Heart left ventricle (tissue), 16 donors: ENCODE measurements around the gene TTBK1. TPM values are rescaled to one million over a fixed set of nuclear protein-coding genes. Genes with fewer than 3 reads are reported as not detected.
A peak's percentile ranks its signal among the peaks of the same experiment; 100 is the strongest.

Experiments used
- ATAC-seq, 4 donors: fragments of 200-7000 bp; cut with Tn5 transposase; one replicate each; pipeline ENCODE4 v1.9.1; 2020 to 2022; ENCODE audit warnings: moderate library complexity in 4 of 4, mild to moderate bottlenecking in 3 of 4, moderate number of reproducible peaks in 1 of 4
- DNase-seq, 5 donors: peaks; one replicate each; pipeline ENCODE4 v3.0.0-alpha.2; 2020
- H3K27ac ChIP-seq, 12 donors: fragments of 200-600 bp; sonication (generic) in 4 of 12; one replicate each; pipeline versions ENCODE4 v1.5.0 to v1.8.0; 2016 to 2022; ENCODE audit warnings: mild to moderate bottlenecking in 2 of 12
- H3K27me3 ChIP-seq, 9 donors: fragments of 200-600 bp; sonication (generic) in 2 of 9; one replicate each; pipeline versions ENCODE4 v1.5.1 to v1.8.0; 2016 to 2022; ENCODE audit warnings: mild to moderate bottlenecking in 3 of 9
- H3K36me3 ChIP-seq, 9 donors: fragments of 200-600 bp; sonication (generic) in 2 of 9; one replicate each; pipeline versions ENCODE4 v1.5.0 to v1.8.0; 2018 to 2022; ENCODE audit warnings: mild to moderate bottlenecking in 2 of 9
- H3K4me1 ChIP-seq, 12 donors: fragments of 200-600 bp; sonication (generic) in 4 of 12; one replicate each; pipeline versions ENCODE4 v1.5.0 to v1.8.0; 2016 to 2022; ENCODE audit warnings: mild to moderate bottlenecking in 3 of 12
- H3K4me3 ChIP-seq, 12 donors: fragments of 200-600 bp; sonication (generic) in 4 of 12; one replicate each; pipeline versions ENCODE4 v1.5.0 to v1.8.0; 2017 to 2022; ENCODE audit warnings: mild to moderate bottlenecking in 9 of 12, moderate library complexity in 4 of 12
- H3K9me3 ChIP-seq, 12 donors: fragments of 200-600 bp; sonication (generic) in 4 of 12; one replicate each; pipeline versions ENCODE4 v1.5.0 to v1.8.0; 2016 to 2022; ENCODE audit warnings: mild to moderate bottlenecking in 1 of 12
- CTCF ChIP-seq, 12 donors: fragments of 200-600 bp; sonication (generic) in 4 of 12; IDR thresholded peaks; one replicate each; pipeline versions ENCODE4 v1.5.0 to v1.8.0; 2018 to 2022; ENCODE audit warnings: antibody characterized with exemption in 12 of 12, mild to moderate bottlenecking in 5 of 12
- POLR2A ChIP-seq, 2 donors: fragments of 450-650 bp; IDR thresholded peaks; one replicate each; pipeline ENCODE4 v1.6.1; 2017; ENCODE audit warnings: antibody characterized with exemption in 2 of 2, mild to moderate bottlenecking in 2 of 2, moderate library complexity in 2 of 2
- WGBS, 4 donors: extraction: QIAGEN DNeasy Blood & Tissue Kit in 2 of 4; methylation state at CpG; one replicate each; pipeline versions ENCODE4 v1.1.5 to v1.1.7; 2013 to 2018; 5-methylcytosine and 5-hydroxymethylcytosine counted together
- intact Hi-C, 10 donors: fragments of 100-400 bp; cut with DNase I; formaldehyde crosslinking; loops; one replicate each; pipeline versions ENCODE4 v1.11.1 to v1.14.2; 2022
- polyA plus RNA-seq, 2 donors: library from polyadenylated mRNA; stranded (reverse); fragments of 200-250 nt; gene quantifications; one replicate each; pipeline ENCODE4 v1.2.3, GENCODE V29; 2013
- total RNA-seq, 9 donors: library from RNA; depleted of rRNA in 2 of 9; stranded (reverse); fragments of >200 nt in 2 of 9; fragmentation: NEBNext Ultra II Directional in 3 of 9; extraction: Animal tissue kit (Norgen Biotek cat#: 25700) in 3 of 9; gene quantifications; one replicate each; pipeline versions ENCODE4 v1.1.0 to v1.2.4, GENCODE V29; 2016 to 2023
- donor health status: ischemic (EF 13 %, LVEDD 7.1; RV severe dilation, severe dysfunction).
- donor health status: healthy with polysubstance abuse.
- donor health status: DM: no; HTN: yes; CAD: no.
- donor health status: DM: no; HTN: no; CAD: no.
- donor health status: ischemic (EF 25% LVEDD 6.9; RV normal size, moderate dysfunction).
- donor health status: ischemic (EF 25% LVEDD 5.7; RV mildly dilated, moderate dysfunction).
- donor health status: healthy.
- donor health status: DM: yes; HTN: yes; CAD: no.
- donor health status: ischemic (EF 35%, LVEDD 5.7; RV mildly dilated, moderate dysfunction).
- donor health status: nonischemic (EF 11% LVEDD 7.7; RV severe dilation, severe dysfunction).
- donor health status: DM: yes; HTN: yes; CAD: no.
- donor health status: PGD.
- donor health status: ischemic (EF 29% LVEDD 5.4; RV normal size, mild dysfunction).
- donor health status: nonischemic (EF 23%, LVEDD 6.1; RV moderate dilation, normal function).

The TTBK1 gene
- total and polyA plus RNA-seq, 11 donors = 0.04 to 0.52 (median 0.27) TPM

DNA sequence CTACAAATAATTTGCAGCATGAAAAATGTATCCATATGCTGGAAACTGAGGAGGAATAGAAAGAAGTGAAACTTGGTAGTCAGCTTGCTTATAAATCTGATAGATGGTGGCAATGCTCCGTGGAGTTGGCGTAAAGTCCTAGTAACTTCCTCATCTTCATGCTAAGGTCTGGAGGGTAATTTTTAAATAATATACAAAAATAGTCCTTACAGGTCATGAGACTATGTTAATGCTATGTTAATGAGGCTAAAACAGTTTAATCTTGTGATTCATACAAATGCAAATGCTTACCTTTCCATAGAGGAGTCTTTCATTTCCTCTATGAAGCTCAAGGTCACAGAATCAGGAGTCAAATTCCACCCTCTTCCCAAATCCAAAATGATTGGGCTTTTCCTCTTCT lies 74.7 kb downstream of the TTBK1 start:
- DNase-seq (no peak), ATAC-seq (no peak)
- intact Hi-C loops = no loop called here
- H3K9me3 ChIP-seq = no peaks in the 10 kb centered on the region
- H3K4me1 ChIP-seq = peaks cover 0 to 9% (median 0%) of the 10 kb centered on the region in 12 donors
- no peaks in the 10 kb centered on the region for H3K36me3 ChIP-seq
- H3K4me3 ChIP-seq = no peak overlapping the region
- WGBS, 4 donors = 90 to 100% (median 92%) methylated on average over 2 of the region's 2 CpGs
- TF ChIP-seq POLR2A (IDR thresholded peaks at IDR 0.05) = no peak
- no peak overlapping the region for H3K27ac ChIP-seq
- H3K27me3 ChIP-seq = no peaks in the 10 kb centered on the region

GRCh38 chr6:43325876-43326275 lies 82.6 kb downstream of the TTBK1 start:
- no peaks in the 10 kb centered on the region for H3K27me3 ChIP-seq
- H3K4me1 ChIP-seq = peaks cover 0 to 12% (median 0%) of the 10 kb centered on the region in 12 donors
- intact Hi-C loops = no loop called here
- no peak for ATAC-seq
- 67 to 81% (median 75%) methylated on average over 1 of the region's 1 CpG for WGBS, 4 donors
- no peak overlapping the region for H3K27ac ChIP-seq
- peaks cover 0 to 21% (median 0%) of the 10 kb centered on the region in 9 donors for H3K36me3 ChIP-seq
- DNase-seq = no peak
- peaks cover 0 to 4% (median 0%) of the 10 kb centered on the region in 12 donors for H3K9me3 ChIP-seq
- no peak overlapping the region for H3K4me3 ChIP-seq
- no peak for TF ChIP-seq CTCF (IDR thresholded peaks at IDR 0.05)
- TF ChIP-seq POLR2A (IDR thresholded peaks at IDR 0.05) = no peak

DNA sequence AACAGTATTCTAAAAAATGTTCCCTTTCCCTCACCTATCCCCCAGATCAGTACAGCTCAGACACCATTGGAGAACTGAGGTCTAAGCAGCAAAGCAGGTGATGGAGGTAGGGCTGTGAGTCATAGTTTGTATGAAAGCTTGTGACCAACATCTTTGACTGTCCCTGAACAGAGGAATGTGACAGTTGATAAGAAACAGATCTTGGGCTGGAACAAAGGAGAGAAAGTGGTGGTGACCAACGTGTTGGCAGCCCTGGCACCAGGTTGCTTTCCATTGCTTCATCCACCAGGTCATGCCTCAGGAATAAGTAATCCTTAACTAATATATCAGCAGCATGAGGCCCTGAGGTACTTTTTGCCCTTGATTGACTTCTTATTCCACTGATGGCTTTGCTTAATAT lies 85.2 kb downstream of the TTBK1 start:
- ATAC-seq = peak; percentile 95 to 98 (median 98)
- intact Hi-C loops = loop anchor here in 2 of 10 donors (2.0 kb wide), 1 partner anchor 60 kb away; no protein-coding TSS in a partner anchor
- Histone ChIP-seq H3K36me3 (peaks cover 0 to 21% (median 0%) of the 10 kb centered on the region in 9 donors), H3K27me3 (no peaks in the 10 kb centered on the region), H3K4me3 (no peak overlapping the region), H3K27ac (peak overlapping the region; percentile 29 to 94 (median 77)), H3K9me3 (peaks cover 0 to 4% (median 0%) of the 10 kb centered on the region in 12 donors), H3K4me1 (peaks cover 0 to 12% (median 0%) of the 10 kb centered on the region in 12 donors)
- TF ChIP-seq POLR2A (IDR thresholded peaks at IDR 0.05) = no peak
- TF ChIP-seq CTCF (IDR thresholded peaks at IDR 0.05) = no peak
- DNase-seq = peak in 4 of 5 donors; percentile 52 to 83 (median 62)
- 24 to 67% (median 35%) methylated on average over 1 of the region's 1 CpG for WGBS, 4 donors

DNA sequence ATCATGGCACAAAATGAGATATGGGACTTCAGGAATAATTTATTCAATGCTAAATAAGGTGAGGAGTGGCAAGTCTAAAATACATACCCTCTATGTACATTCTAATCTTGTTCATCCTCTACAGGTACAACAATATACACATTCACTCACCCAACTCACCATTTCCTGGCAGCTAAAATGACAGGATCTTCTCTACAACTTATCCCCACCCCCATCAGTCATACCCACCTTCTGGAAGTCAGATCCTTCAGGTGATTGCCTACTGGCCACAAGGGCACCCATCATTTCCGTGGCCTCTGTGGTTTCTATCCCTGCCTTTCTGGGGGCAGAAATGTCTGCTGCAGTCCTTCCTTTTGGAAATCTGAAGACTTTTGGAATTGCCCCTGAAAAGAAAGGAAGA lies 88.2 kb downstream of the TTBK1 start:
- ATAC-seq (no peak), DNase-seq (no peak)
- Histone ChIP-seq H3K4me1 (peaks cover 0 to 32% (median 6%) of the 10 kb centered on the region in 12 donors), H3K9me3 (no peaks in the 10 kb centered on the region), H3K27ac (no peak overlapping the region), H3K4me3 (no peak overlapping the region), H3K36me3 (peaks cover 0 to 23% (median 4%) of the 10 kb centered on the region in 9 donors), H3K27me3 (no peaks in the 10 kb centered on the region)
- intact Hi-C loops = loop anchor here in 2 of 10 donors (5.0 kb wide), 2 partner anchors 64 to 69 kb away; no protein-coding TSS in a partner anchor
- 79 to 92% (median 85%) methylated on average over 1 of the region's 1 CpG for WGBS, 4 donors
- TF ChIP-seq CTCF (IDR thresholded peaks at IDR 0.05) (no peak), POLR2A (IDR thresholded peaks at IDR 0.05) (no peak)

- no peaks in the 10 kb centered on the region for H3K27me3 ChIP-seq
- H3K4me1 ChIP-seq = peaks cover 0 to 35% (median 6%) of the 10 kb centered on the region in 12 donors
- ATAC-seq (no peak), DNase-seq (no peak)
- 73 to 80% (median 79%) methylated on average over 4 of the region's 4 CpGs for WGBS, 4 donors
- H3K4me3 ChIP-seq = no peak overlapping the region
- H3K9me3 ChIP-seq = no peaks in the 10 kb centered on the region
- TF ChIP-seq CTCF (IDR thresholded peaks at IDR 0.05) = no peak
- TF ChIP-seq POLR2A (IDR thresholded peaks at IDR 0.05) = no peak
- no peak overlapping the region for H3K27ac ChIP-seq
- H3K36me3 ChIP-seq = peaks cover 0 to 27% (median 8%) of the 10 kb centered on the region in 9 donors
- intact Hi-C loops = loop anchor here in 2 of 10 donors (5.0 kb wide), 2 partner anchors 65 to 70 kb away; no protein-coding TSS in a partner anchor
Observed at GRCh38 chr6:43331891-43332290, 88.6 kb downstream of the TTBK1 start.
